ENCODE results near the gene PYGM.

Gene PYGM

DNA sequence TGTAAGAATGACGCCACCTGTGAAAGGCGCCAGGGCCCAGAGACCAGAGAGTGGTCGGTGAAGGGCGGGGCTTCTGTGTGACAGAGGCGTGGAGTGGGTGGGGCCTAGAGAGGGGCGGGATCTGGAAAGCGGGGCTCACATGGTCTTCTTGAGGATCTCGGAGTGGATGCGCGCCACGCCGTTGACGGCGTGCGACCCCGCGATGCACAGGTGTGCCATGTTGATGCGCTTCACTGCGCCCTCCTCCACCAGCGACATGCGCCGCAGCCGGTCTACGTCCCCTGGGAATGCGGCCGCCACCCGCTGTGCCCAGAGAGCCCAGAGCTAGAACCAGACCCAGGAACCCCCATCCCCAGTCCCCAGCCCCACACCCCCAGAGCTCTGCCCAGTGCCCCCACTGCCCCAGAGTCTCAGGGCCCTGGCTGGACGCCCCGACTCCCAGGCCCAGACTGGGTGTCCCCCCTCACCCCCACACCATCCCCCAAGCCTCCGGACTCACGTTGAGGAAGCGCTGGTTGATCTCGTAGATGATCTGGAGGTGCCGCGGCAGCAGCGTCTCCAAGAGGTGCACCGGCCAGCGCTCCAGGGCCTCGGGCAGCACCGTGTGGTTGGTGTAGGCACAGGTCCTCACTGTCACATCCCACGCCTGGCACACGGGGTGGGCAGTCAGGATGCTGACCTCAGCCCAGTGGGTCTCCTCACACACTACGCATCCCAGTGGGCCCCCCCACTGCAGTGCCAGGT is 6.2 kb downstream of the PYGM start:
- TF ChIP-seq REST (IDR thresholded peaks at IDR 0.05; ENCODE audit: insufficient read depth in 1 of 2, low read depth in 2 of 2, low read length in 2 of 2) (no peak), FOXP2 (optimal IDR thresholded peaks at IDR 0.05; ENCODE audit: borderline replicate concordance, extremely low read depth, extremely low read length, insufficient read depth) (no peak), TAF1 (IDR thresholded peaks at IDR 0.05; ENCODE audit: borderline replicate concordance, insufficient read depth, low read length) (no peak), SIN3A (IDR thresholded peaks at IDR 0.05; ENCODE audit: borderline replicate concordance, insufficient read depth, low read length) (no peak), POLR2AphosphoS5 (IDR thresholded peaks at IDR 0.05; ENCODE audit: low read depth, low read length) (no peak)

GRCh38 chr11:64753019-64753379 is 6.8 kb downstream of the PYGM start:
- TF ChIP-seq SIN3A (IDR thresholded peaks at IDR 0.05; ENCODE audit: borderline replicate concordance, insufficient read depth, low read length) (no peak), TAF1 (IDR thresholded peaks at IDR 0.05; ENCODE audit: borderline replicate concordance, insufficient read depth, low read length) (no peak), FOXP2 (optimal IDR thresholded peaks at IDR 0.05; ENCODE audit: borderline replicate concordance, extremely low read depth, extremely low read length, insufficient read depth) (no peak), POLR2AphosphoS5 (IDR thresholded peaks at IDR 0.05; ENCODE audit: low read depth, low read length) (no peak), REST (IDR thresholded peaks at IDR 0.05; ENCODE audit: insufficient read depth in 1 of 2, low read depth in 2 of 2, low read length in 2 of 2) (no peak)

GRCh38 chr11:64752175-64752970 is 7.4 kb downstream of the PYGM start:
- TF ChIP-seq TAF1 (IDR thresholded peaks at IDR 0.05; ENCODE audit: borderline replicate concordance, insufficient read depth, low read length) (no peak), POLR2AphosphoS5 (IDR thresholded peaks at IDR 0.05; ENCODE audit: low read depth, low read length) (no peak), FOXP2 (optimal IDR thresholded peaks at IDR 0.05; ENCODE audit: borderline replicate concordance, extremely low read depth, extremely low read length, insufficient read depth) (no peak)

DNA sequence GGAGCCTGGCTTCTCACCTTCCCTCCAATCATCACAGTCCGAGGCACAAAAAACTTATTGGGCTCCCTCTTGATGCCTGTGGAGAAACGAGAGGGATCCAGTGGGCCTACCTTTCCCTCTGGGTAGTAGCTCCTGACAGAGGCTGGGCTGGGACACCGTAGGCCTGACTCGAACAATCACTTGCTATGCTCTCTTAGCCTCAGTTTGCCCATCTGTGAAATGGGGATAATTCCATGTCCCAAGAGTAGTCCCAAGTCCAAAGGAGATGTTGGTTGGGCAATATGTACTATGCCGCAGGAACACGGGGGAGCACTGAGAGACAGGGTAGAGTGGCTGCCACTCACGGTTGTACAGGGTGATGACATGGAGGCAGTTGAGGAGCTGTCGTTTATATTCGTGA is 8.2 kb downstream of the PYGM start:
- TF ChIP-seq SIN3A (IDR thresholded peaks at IDR 0.05; ENCODE audit: borderline replicate concordance, insufficient read depth, low read length) (no peak), POLR2AphosphoS5 (IDR thresholded peaks at IDR 0.05; ENCODE audit: low read depth, low read length) (no peak), REST (IDR thresholded peaks at IDR 0.05; ENCODE audit: insufficient read depth in 1 of 2, low read depth in 2 of 2, low read length in 2 of 2) (no peak), TAF1 (IDR thresholded peaks at IDR 0.05; ENCODE audit: borderline replicate concordance, insufficient read depth, low read length) (no peak), FOXP2 (optimal IDR thresholded peaks at IDR 0.05; ENCODE audit: borderline replicate concordance, extremely low read depth, extremely low read length, insufficient read depth) (no peak)

- TF ChIP-seq REST (IDR thresholded peaks at IDR 0.05; ENCODE audit: insufficient read depth in 1 of 2, low read depth in 2 of 2, low read length in 2 of 2) (no peak), TAF1 (IDR thresholded peaks at IDR 0.05; ENCODE audit: borderline replicate concordance, insufficient read depth, low read length) (no peak), FOXP2 (optimal IDR thresholded peaks at IDR 0.05; ENCODE audit: borderline replicate concordance, extremely low read depth, extremely low read length, insufficient read depth) (no peak), POLR2AphosphoS5 (IDR thresholded peaks at IDR 0.05; ENCODE audit: low read depth, low read length) (no peak), SIN3A (IDR thresholded peaks at IDR 0.05; ENCODE audit: borderline replicate concordance, insufficient read depth, low read length) (no peak)
These were observed 8.6 kb downstream of the PYGM start for GRCh38 chr11:64751136-64751535.

Measured in PFSK-1 (cell line).